ENCODE data around the gene SPECC1L. TPM values are rescaled to one million over a fixed set of nuclear protein-coding genes. Genes with fewer than 3 reads are reported as not detected.

Gene SPECC1L
- total RNA-seq, 1 experiment from 2014 or later: 40.8 TPM

DNA sequence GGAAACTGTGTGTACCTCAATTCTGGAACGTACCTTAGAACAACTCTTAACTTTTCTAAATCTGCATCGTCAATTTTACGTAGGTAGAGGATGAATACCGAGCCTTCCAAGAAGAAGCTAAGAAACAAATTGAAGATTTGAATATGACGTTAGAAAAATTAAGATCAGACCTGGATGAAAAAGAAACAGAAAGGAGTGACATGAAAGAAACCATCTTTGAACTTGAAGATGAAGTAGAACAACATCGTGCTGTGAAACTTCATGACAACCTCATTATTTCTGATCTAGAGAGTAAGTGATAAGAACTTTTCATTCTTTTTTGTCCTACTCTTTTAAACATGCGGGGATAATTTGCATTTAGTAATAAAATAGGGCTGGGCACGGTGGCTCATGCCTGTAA, 53.5 kb downstream of the SPECC1L start (continued):
- TF ChIP-seq REST (IDR thresholded peaks at IDR 0.05; ENCODE audit: low read depth): no peak

GRCh38 chr22:24325105-24325757, 54.6 kb downstream of the SPECC1L start:
- Histone ChIP-seq H4K20me1 (ENCODE audit: insufficient read depth) (no peaks in the 10 kb centered on the region), H3K9me2 (ENCODE audit: insufficient read depth) (no peaks in the 10 kb centered on the region), H3K9me3 (ENCODE audit: control insufficient read depth in 1 of 2, insufficient read depth in 1 of 2, low read depth in 1 of 2, low read length in 2 of 2) (no peaks in the 10 kb centered on the region), H3K36me3 (ENCODE audit: control insufficient read depth in 1 of 2, insufficient read depth in 2 of 2, low read length in 2 of 2) (peaks cover 35 to 38% of the 10 kb centered on the region in 2 experiments; a peak in 3 of 4 replicates), H3K4me1 (ENCODE audit: control insufficient read depth in 1 of 2, insufficient read depth in 2 of 2, low read length in 2 of 2) (no peaks in the 10 kb centered on the region), H3K27me3 (ENCODE audit: insufficient read depth, low read length) (no peaks in the 10 kb centered on the region), H2AFZ (ENCODE audit: low read depth, low read length, poor library complexity, severe bottlenecking) (no peak overlapping the region), H3K79me2 (ENCODE audit: insufficient read depth, low read length) (peaks cover 19% of the 10 kb centered on the region), H3K4me3 (replicated peaks in 1 of 2; ENCODE audit: low read depth in 1 of 2, low read length in 2 of 2) (no peak overlapping the region), H3K9ac (ENCODE audit: low read length) (no peak overlapping the region), H3K4me2 (ENCODE audit: low read length) (no peak overlapping the region), H3K27ac (ENCODE audit: low read depth, low read length) (no peak overlapping the region)
- ATAC-seq: peak; percentile 65
- intact Hi-C loops (cut with micrococcal nuclease): loop anchor here (1.0 kb wide), 3 partner anchors 178 to 200 kb away; no protein-coding TSS in a partner anchor
- no peak for DNase-seq (ENCODE audit: low read depth, low spot score)
- no TSS peak for BruUV-seq (replicated peaks)
- POLR2A ChIA-PET: no interaction called here
- CTCF ChIA-PET: interaction anchor here (1.0 to 1.6 kb wide), 2 partner anchors 177 to 197 kb away, joined by 3 to 5 read pairs; no protein-coding TSS in a partner anchor
- TF ChIP-seq, protein P1, sequence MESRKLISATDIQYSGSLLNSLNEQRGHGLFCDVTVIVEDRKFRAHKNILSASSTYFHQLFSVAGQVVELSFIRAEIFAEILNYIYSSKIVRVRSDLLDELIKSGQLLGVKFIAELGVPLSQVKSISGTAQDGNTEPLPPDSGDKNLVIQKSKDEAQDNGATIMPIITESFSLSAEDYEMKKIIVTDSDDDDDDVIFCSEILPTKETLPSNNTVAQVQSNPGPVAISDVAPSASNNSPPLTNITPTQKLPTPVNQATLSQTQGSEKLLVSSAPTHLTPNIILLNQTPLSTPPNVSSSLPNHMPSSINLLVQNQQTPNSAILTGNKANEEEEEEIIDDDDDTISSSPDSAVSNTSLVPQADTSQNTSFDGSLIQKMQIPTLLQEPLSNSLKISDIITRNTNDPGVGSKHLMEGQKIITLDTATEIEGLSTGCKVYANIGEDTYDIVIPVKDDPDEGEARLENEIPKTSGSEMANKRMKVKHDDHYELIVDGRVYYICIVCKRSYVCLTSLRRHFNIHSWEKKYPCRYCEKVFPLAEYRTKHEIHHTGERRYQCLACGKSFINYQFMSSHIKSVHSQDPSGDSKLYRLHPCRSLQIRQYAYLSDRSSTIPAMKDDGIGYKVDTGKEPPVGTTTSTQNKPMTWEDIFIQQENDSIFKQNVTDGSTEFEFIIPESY (IDR thresholded peaks at IDR 0.05; ENCODE audit: extremely low read depth, insufficient replicate concordance, low read length): no peak
- TF ChIP-seq RAD21 (IDR thresholded peaks at IDR 0.05; ENCODE audit: low read depth) (peak; percentile 60), POLR2AphosphoS5 (IDR thresholded peaks at IDR 0.05; ENCODE audit: low read depth, low read length) (no peak)
- TF ChIP-seq, protein P2, sequence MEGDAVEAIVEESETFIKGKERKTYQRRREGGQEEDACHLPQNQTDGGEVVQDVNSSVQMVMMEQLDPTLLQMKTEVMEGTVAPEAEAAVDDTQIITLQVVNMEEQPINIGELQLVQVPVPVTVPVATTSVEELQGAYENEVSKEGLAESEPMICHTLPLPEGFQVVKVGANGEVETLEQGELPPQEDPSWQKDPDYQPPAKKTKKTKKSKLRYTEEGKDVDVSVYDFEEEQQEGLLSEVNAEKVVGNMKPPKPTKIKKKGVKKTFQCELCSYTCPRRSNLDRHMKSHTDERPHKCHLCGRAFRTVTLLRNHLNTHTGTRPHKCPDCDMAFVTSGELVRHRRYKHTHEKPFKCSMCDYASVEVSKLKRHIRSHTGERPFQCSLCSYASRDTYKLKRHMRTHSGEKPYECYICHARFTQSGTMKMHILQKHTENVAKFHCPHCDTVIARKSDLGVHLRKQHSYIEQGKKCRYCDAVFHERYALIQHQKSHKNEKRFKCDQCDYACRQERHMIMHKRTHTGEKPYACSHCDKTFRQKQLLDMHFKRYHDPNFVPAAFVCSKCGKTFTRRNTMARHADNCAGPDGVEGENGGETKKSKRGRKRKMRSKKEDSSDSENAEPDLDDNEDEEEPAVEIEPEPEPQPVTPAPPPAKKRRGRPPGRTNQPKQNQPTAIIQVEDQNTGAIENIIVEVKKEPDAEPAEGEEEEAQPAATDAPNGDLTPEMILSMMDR (IDR thresholded peaks at IDR 0.05 in 2 of 3, conservative IDR thresholded peaks at IDR 0.05 in 1 of 3; ENCODE audit: borderline replicate concordance in 1 of 3, insufficient read depth in 1 of 3, low read depth in 2 of 3, low read length in 2 of 3): peak; percentile 43 to 58 (median 44); a peak in 5 of 6 replicates
- RAD21 ChIA-PET (ENCODE audit: low non-redundant PET in 1 of 2, low total read pairs in 2 of 2, uncharacterized antibody in 2 of 2, unreplicated experiment in 2 of 2): no interaction called here
